Kidney (tissue), 14 donors: ENCODE data around the gene DDI2. TPM values are rescaled to one million over a fixed set of nuclear protein-coding genes. Genes with fewer than 3 reads are reported as not detected.

ENCODE experiments used
- DNase-seq, 5 donors: peaks; one replicate each; pipeline ENCODE4 v3.0.0-alpha.2; 2013 to 2020
- FAIRE-seq: peaks from 2 replicates; lab custom pipeline; 2012; peaks lifted over from hg19 to GRCh38; lab: Jason Lieb, UNC
- H3K27ac ChIP-seq, 2 donors: one replicate each; pipeline ENCODE4 v1.7.0; 2013; ENCODE audit warnings: low read depth in 2 of 2, low read length in 2 of 2, inconsistent platforms in 1 of 2
- H3K27me3 ChIP-seq: one replicate; pipeline ENCODE4 v1.7.1; 2013; ENCODE audit warnings: low read length, inconsistent platforms; ENCODE audit not compliant: control insufficient read depth, insufficient read depth
- H3K36me3 ChIP-seq, 3 donors: one replicate each; pipeline versions ENCODE4 v1.7.0 to v1.7.1; 2013; ENCODE audit warnings: low read length in 3 of 3, control low read depth in 1 of 3, inconsistent platforms in 1 of 3; ENCODE audit not compliant: insufficient read depth in 3 of 3, control insufficient read depth in 2 of 3
- H3K4me1 ChIP-seq, 3 donors: one replicate each; pipeline versions ENCODE4 v1.7.0 to v1.7.1; 2013; ENCODE audit warnings: low read length in 3 of 3, inconsistent platforms in 1 of 3, low read depth in 1 of 3; ENCODE audit not compliant: control insufficient read depth in 2 of 3, insufficient read depth in 2 of 3
- H3K4me3 ChIP-seq, 3 donors: one replicate each; pipeline versions ENCODE4 v1.7.0 to v1.8.1; 2013; ENCODE audit warnings: low read length in 3 of 3, control low read depth in 1 of 3, inconsistent platforms in 1 of 3
- H3K9ac ChIP-seq, 3 donors: one replicate each; pipeline versions ENCODE4 v1.7.0 to v1.7.1; 2013; ENCODE audit warnings: low read length in 3 of 3, control low read depth in 1 of 3, inconsistent platforms in 1 of 3
- H3K9me3 ChIP-seq, 3 donors: one replicate each; pipeline versions ENCODE4 v1.7.0 to v1.7.1; 2013; ENCODE audit warnings: low read length in 3 of 3, control low read depth in 1 of 3, inconsistent platforms in 1 of 3; ENCODE audit not compliant: control insufficient read depth in 2 of 3, insufficient read depth in 1 of 3
- CTCF ChIP-seq: IDR thresholded peaks from 3 replicates; pipeline ENCODE4 v1.5.1; 2012; ENCODE audit warnings: mild to moderate bottlenecking, moderate library complexity, borderline replicate concordance; ENCODE audit not compliant: insufficient read depth; ENCODE audit errors: extremely low read depth
- intact Hi-C: fragments of 100-400 bp; cut with DNase I; formaldehyde crosslinking; loops from one replicate; pipeline ENCODE4 v1.11.1; 2022
- polyA plus RNA-seq: library from polyadenylated mRNA; stranded (reverse); fragments of 350-450 nt; fragmentation: Illumina TruSeq; extraction: RNeasy Lipid Tissue Mini Kit (QIAGEN cat#74804); gene quantifications from one replicate; pipeline ENCODE4 v1.2.3, GENCODE V29; 2014; ENCODE audit warnings: low read depth, low replicate concordance; ENCODE audit not compliant: insufficient read depth
- total RNA-seq: library from RNA; stranded (reverse); fragmentation: NEBNext Ultra II Directional; extraction: Animal tissue kit (Norgen Biotek cat#: 25700); gene quantifications from one replicate; pipeline ENCODE4 v1.2.1, GENCODE V29; 2021
- donor health status: control.
- donor health status: control.
- donor health status: control.
- donor health status: control.
- donor health status: control.
- donor health status: DM: yes; HTN: yes; CAD: no.
- donor health status: Normal renal cell carcinoma (clear cell type).

Gene DDI2
- total and polyA plus RNA-seq, 2 donors from 2014 or later = 4.0 to 28.3 TPM

DNA sequence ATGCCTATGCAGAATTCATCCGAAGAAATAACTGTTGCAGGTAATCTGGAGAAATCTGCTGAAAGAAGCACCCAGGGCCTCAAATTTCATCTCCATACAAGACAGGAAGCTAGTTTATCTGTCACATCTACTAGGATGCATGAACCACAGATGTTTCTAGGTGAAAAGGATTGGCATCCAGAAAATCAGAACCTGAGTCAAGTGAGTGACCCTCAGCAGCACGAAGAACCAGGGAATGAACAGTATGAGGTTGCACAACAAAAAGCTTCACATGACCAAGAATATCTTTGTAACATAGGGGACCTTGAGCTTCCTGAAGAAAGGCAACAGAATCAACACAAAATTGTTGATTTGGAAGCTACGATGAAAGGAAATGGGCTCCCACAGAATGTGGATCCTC is 42.9 kb downstream of the DDI2 start:
- intact Hi-C loops = no loop called here
- no peak overlapping the region for H3K27ac ChIP-seq
- H3K9me3 ChIP-seq = no peaks in the 10 kb centered on the region
- peaks cover 11 to 47% (median 33%) of the 10 kb centered on the region in 3 donors for H3K36me3 ChIP-seq
- H3K27me3 ChIP-seq = no peaks in the 10 kb centered on the region
- no peak overlapping the region for H3K4me3 ChIP-seq
- TF ChIP-seq CTCF = no peak
- no peak for DNase-seq
- H3K4me1 ChIP-seq = no peaks in the 10 kb centered on the region
- no peak for FAIRE-seq
- no peak overlapping the region for H3K9ac ChIP-seq

GRCh38 chr1:15662477-15662876 is 45.2 kb downstream of the DDI2 start:
- no peaks in the 10 kb centered on the region for H3K4me1 ChIP-seq
- H3K36me3 ChIP-seq = peaks cover 8 to 32% (median 23%) of the 10 kb centered on the region in 3 donors
- TF ChIP-seq CTCF = no peak
- DNase-seq (no peak), FAIRE-seq (no peak)
- no peak overlapping the region for H3K4me3 ChIP-seq
- H3K27me3 ChIP-seq = no peaks in the 10 kb centered on the region
- intact Hi-C loops = no loop called here
- H3K9ac ChIP-seq = no peak overlapping the region
- H3K9me3 ChIP-seq = no peaks in the 10 kb centered on the region
- H3K27ac ChIP-seq = no peak overlapping the region

- Histone ChIP-seq H3K4me1 (no peaks in the 10 kb centered on the region), H3K36me3 (peaks cover 8 to 29% (median 23%) of the 10 kb centered on the region in 3 donors), H3K9me3 (no peaks in the 10 kb centered on the region), H3K4me3 (no peak overlapping the region), H3K27me3 (no peaks in the 10 kb centered on the region), H3K9ac (no peak overlapping the region), H3K27ac (no peak overlapping the region)
- no peak for DNase-seq
- TF ChIP-seq CTCF = no peak
- FAIRE-seq = no peak
- intact Hi-C loops = no loop called here
Observed at GRCh38 chr1:15663925-15664324, 46.7 kb downstream of the DDI2 start.

GRCh38 chr1:15667362-15667761 is 50.1 kb downstream of the DDI2 start:
- no peaks in the 10 kb centered on the region for H3K4me1 ChIP-seq
- no peaks in the 10 kb centered on the region for H3K9me3 ChIP-seq
- no peak for DNase-seq
- H3K36me3 ChIP-seq = peaks cover 0 to under 1% (median 0%) of the 10 kb centered on the region in 3 donors
- intact Hi-C loops = no loop called here
- TF ChIP-seq CTCF = no peak
- H3K9ac ChIP-seq = no peak overlapping the region
- no peak for FAIRE-seq
- no peaks in the 10 kb centered on the region for H3K27me3 ChIP-seq
- H3K4me3 ChIP-seq = no peak overlapping the region
- no peak overlapping the region for H3K27ac ChIP-seq
